Epithelial cell of proximal tubule (primary cell): Measurements from ENCODE around the gene FNDC7. TPM values are rescaled to one million over a fixed set of nuclear protein-coding genes. Genes with fewer than 3 reads are reported as not detected.

Experiments used
- DNase-seq: peaks from one replicate; pipeline ENCODE4 v3.0.0-alpha.2; 2011; ENCODE audit warnings: low read depth
- H3K4me3 ChIP-seq: 2 replicates; pipeline ENCODE4 v1.5.1; 2011; ENCODE audit warnings: low read depth, mild to moderate bottlenecking, low read length
- CTCF ChIP-seq: conservative IDR thresholded peaks from 2 replicates; pipeline ENCODE4 v1.5.1; 2012; ENCODE audit warnings: low read depth, mild to moderate bottlenecking, low read length
- total RNA-seq: library from RNA; depleted of rRNA; stranded (reverse); fragments of >200 nt; gene quantifications from 2 replicates; pipeline ENCODE4 v1.2.3, GENCODE V29; 2015

Gene FNDC7
- total RNA-seq, 1 donor from 2014 or later = not detected

- TF ChIP-seq CTCF = no peak
- H3K4me3 ChIP-seq = no peak overlapping the region
- no peak for DNase-seq
These were observed 72.6 kb downstream of the FNDC7 start for GRCh38 chr1:108785264-108785663.

- no peak for TF ChIP-seq CTCF
- DNase-seq = no peak
- H3K4me3 ChIP-seq = no peak overlapping the region
These were observed 73.2 kb downstream of the FNDC7 start for GRCh38 chr1:108785880-108786279.

- TF ChIP-seq CTCF = no peak
- no peak for DNase-seq
- H3K4me3 ChIP-seq = no peak overlapping the region
These were observed 79.1 kb downstream of the FNDC7 start for GRCh38 chr1:108791790-108792189.

Other genes starting within 250 kb of the FNDC7 start
- gene EEIG2, start 152.8 kb upstream of the FNDC7 start, total RNA-seq = 6.1 TPM in 2 replicates
- gene HENMT1, start 51.8 kb upstream of the FNDC7 start, total RNA-seq = 2.8 and 7.7 TPM in 2 replicates
- 11.2 and 13.7 TPM in 2 replicates for gene PRPF38B, start 20.6 kb upstream of the FNDC7 start, total RNA-seq
- gene STXBP3, start 33.8 kb downstream of the FNDC7 start, total RNA-seq = 24.3 and 36.7 TPM in 2 replicates
- gene AKNAD1, start 144.2 kb downstream of the FNDC7 start, total RNA-seq = not detected in 2 replicates
- 35.2 and 49.9 TPM in 2 replicates for gene GPSM2, start 164.1 kb downstream of the FNDC7 start, total RNA-seq